Measurements from ENCODE around the gene LDAF1. TPM values are rescaled to one million over a fixed set of nuclear protein-coding genes. Genes with fewer than 3 reads are reported as not detected.

Gene LDAF1
- total RNA-seq, 1 experiment from 2014 or later, result 5.9 TPM

DNA sequence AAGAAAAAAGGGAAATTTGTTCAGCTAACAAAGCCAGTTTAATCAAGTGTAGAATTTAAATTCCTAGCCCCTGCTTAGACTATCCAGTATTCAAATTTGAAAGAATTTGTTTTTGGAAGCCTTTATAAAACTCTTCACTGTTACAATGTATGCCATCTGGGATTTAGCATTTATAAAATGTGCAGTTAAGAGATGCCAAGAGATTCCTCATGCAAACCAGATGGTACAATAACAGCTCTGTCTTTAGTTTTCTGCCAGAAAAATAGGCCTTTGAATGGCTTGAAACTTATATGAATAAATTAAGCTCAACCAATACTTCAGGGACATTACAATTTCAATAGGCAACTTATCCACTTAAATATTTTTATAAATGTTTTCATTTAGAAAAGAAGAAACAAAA is 68.3 kb downstream of the LDAF1 start:
- intact Hi-C loops (cut with micrococcal nuclease; ENCODE audit: unreplicated experiment), result no loop called here
- no peaks in the 10 kb centered on the region for H3K36me3 ChIP-seq (ENCODE audit: insufficient read depth, low read length, poor library complexity, severe bottlenecking)
- no peak for DNase-seq (ENCODE audit: low spot score)
- ChIA-PET CTCF (no interaction called here), POLR2A (ENCODE audit: low non-redundant PET) (no interaction called here)
- no TSS peak for BruUV-seq (replicated peaks)
- no peaks in the 10 kb centered on the region for H3K4me1 ChIP-seq (ENCODE audit: insufficient read depth, low read length, poor library complexity, severe bottlenecking)
- H3K27ac ChIP-seq (ENCODE audit: low read depth, low read length, poor library complexity, severe bottlenecking), result no peak overlapping the region
- H3K9me3 ChIP-seq (ENCODE audit: low read depth, low read length, poor library complexity, severe bottlenecking), result no peaks in the 10 kb centered on the region
- no peak overlapping the region for H3K4me3 ChIP-seq (ENCODE audit: low read depth, low read length, poor library complexity, severe bottlenecking)
- TF ChIP-seq, protein P1, sequence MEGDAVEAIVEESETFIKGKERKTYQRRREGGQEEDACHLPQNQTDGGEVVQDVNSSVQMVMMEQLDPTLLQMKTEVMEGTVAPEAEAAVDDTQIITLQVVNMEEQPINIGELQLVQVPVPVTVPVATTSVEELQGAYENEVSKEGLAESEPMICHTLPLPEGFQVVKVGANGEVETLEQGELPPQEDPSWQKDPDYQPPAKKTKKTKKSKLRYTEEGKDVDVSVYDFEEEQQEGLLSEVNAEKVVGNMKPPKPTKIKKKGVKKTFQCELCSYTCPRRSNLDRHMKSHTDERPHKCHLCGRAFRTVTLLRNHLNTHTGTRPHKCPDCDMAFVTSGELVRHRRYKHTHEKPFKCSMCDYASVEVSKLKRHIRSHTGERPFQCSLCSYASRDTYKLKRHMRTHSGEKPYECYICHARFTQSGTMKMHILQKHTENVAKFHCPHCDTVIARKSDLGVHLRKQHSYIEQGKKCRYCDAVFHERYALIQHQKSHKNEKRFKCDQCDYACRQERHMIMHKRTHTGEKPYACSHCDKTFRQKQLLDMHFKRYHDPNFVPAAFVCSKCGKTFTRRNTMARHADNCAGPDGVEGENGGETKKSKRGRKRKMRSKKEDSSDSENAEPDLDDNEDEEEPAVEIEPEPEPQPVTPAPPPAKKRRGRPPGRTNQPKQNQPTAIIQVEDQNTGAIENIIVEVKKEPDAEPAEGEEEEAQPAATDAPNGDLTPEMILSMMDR (conservative IDR thresholded peaks at IDR 0.05; ENCODE audit: low read depth, low read length), result no peak
- no peak for TF ChIP-seq EZH2 (IDR thresholded peaks at IDR 0.05; ENCODE audit: borderline replicate concordance, low read depth, low read length, poor library complexity, severe bottlenecking)
- H3K27me3 ChIP-seq (replicated peaks; ENCODE audit: insufficient read depth, low read depth, low read length, poor library complexity), result peaks cover 68% of the 10 kb centered on the region

DNA sequence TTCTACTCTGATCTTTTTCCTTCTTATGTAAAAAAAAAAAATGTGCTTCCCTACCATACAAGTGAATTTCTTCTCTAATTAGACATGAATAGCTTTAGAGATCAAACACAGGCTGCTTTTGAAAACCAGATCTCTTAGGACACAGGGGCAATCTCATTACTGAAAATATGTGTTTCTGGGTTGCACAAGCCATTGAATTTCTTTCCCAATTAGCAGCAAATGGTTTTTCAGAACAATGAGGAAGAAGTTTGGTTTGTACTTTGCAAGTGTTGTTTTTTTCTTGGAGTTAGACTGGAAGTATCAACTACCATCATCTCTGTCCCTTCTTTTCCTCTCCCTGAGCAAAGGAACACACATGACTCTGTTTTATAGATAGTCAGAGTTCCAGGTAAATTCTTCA is 69.4 kb downstream of the LDAF1 start:
- no peak for TF ChIP-seq EZH2 (IDR thresholded peaks at IDR 0.05; ENCODE audit: borderline replicate concordance, low read depth, low read length, poor library complexity, severe bottlenecking)

DNA sequence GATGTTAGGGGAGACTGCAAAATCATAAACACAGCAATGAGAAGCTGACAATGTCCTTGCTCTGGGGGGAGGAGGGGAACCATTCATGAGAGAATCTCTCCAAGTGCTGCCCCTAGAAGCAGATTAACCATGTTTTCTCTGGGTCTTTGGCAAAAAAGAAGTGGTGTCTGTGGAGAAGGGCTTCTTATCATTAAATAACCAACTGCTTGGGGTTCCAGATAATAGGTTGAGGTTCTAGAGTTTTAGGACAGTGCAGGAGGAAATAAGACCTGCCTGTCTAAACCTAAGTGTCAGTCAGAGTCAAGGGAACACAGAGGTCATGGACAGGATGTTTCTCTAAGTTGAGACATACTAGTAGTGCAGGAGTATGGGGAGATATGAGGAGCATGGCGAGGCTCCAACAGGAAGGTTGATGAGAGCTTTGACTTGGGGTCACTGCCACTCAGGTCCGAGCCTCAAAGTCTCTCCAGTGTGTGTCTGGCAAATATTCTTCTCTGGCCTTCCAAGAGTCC is 69.9 kb downstream of the LDAF1 start:
- Histone ChIP-seq H3K27me3 (replicated peaks; ENCODE audit: insufficient read depth, low read depth, low read length, poor library complexity) (peaks cover 84% of the 10 kb centered on the region), H3K9me3 (ENCODE audit: low read depth, low read length, poor library complexity, severe bottlenecking) (no peaks in the 10 kb centered on the region), H3K4me3 (ENCODE audit: low read depth, low read length, poor library complexity, severe bottlenecking) (no peak overlapping the region), H3K4me1 (ENCODE audit: insufficient read depth, low read length, poor library complexity, severe bottlenecking) (no peaks in the 10 kb centered on the region), H3K36me3 (ENCODE audit: insufficient read depth, low read length, poor library complexity, severe bottlenecking) (no peaks in the 10 kb centered on the region), H3K27ac (ENCODE audit: low read depth, low read length, poor library complexity, severe bottlenecking) (no peak overlapping the region)
- CTCF ChIA-PET, result no interaction called here
- TF ChIP-seq EZH2 (IDR thresholded peaks at IDR 0.05; ENCODE audit: borderline replicate concordance, low read depth, low read length, poor library complexity, severe bottlenecking), result no peak
- TF ChIP-seq, protein P1 (conservative IDR thresholded peaks at IDR 0.05; ENCODE audit: low read depth, low read length), result no peak
- BruUV-seq (replicated peaks), result no TSS peak
- intact Hi-C loops (cut with micrococcal nuclease; ENCODE audit: unreplicated experiment), result no loop called here
- no peak for DNase-seq (ENCODE audit: low spot score)
- POLR2A ChIA-PET (ENCODE audit: low non-redundant PET), result no interaction called here

More for the DNA sequence above, 69.4 kb downstream of the LDAF1 start:
- Histone ChIP-seq H3K27ac (ENCODE audit: low read depth, low read length, poor library complexity, severe bottlenecking) (no peak overlapping the region), H3K4me3 (ENCODE audit: low read depth, low read length, poor library complexity, severe bottlenecking) (no peak overlapping the region), H3K36me3 (ENCODE audit: insufficient read depth, low read length, poor library complexity, severe bottlenecking) (no peaks in the 10 kb centered on the region), H3K9me3 (ENCODE audit: low read depth, low read length, poor library complexity, severe bottlenecking) (no peaks in the 10 kb centered on the region), H3K4me1 (ENCODE audit: insufficient read depth, low read length, poor library complexity, severe bottlenecking) (no peaks in the 10 kb centered on the region), H3K27me3 (replicated peaks; ENCODE audit: insufficient read depth, low read depth, low read length, poor library complexity) (peaks cover 78% of the 10 kb centered on the region)
- ChIA-PET POLR2A (ENCODE audit: low non-redundant PET) (no interaction called here), CTCF (no interaction called here)
- no peak for DNase-seq (ENCODE audit: low spot score)
- no TSS peak for BruUV-seq (replicated peaks)
- intact Hi-C loops (cut with micrococcal nuclease; ENCODE audit: unreplicated experiment), result no loop called here

Other genes with a start within 250 kb of the LDAF1 start
- gene DNAH3, start 7.8 kb upstream of the LDAF1 start, total RNA-seq (2021), result 0.02 TPM in 1 of 2 replicates, not detected in the other
- gene ZP2, start 52.9 kb downstream of the LDAF1 start, total RNA-seq (2021), result not detected in 2 replicates
- gene ANKS4B, start 75.0 kb downstream of the LDAF1 start, total RNA-seq (2021), result not detected in 2 replicates
- not detected in 2 replicates for gene CRYM, start 119.6 kb downstream of the LDAF1 start, total RNA-seq (2021)